ENCODE data around the gene C15orf61.

The C15orf61 gene

DNA sequence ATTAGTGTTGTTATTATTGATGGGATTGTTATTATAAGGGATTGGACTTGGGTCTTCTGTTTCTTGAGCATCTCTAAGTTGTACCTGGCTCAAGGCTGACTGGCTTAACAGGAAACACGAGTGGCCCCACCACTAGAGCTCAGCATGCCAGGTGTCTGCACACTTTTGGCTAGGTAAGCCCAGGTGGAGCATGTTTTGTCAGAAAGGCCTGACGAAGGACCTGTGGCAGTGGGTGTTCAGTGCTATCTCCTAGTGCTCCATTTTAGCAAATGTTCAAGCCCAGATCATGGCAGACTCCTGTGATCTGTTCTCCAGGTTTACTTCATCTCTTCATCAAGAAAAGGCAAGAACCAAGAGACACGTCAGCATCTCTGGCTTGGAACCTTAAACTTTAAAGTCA lies 24.9 kb downstream of the C15orf61 start:
- peaks cover 10% of the 10 kb centered on the region; the same call in 1 of the 2 replicates for H3K79me2 ChIP-seq (ENCODE audit: low read length)
- H3K27me3 ChIP-seq (replicated peaks; ENCODE audit: insufficient read depth, low read length): no peaks in the 10 kb centered on the region
- H3K4me1 ChIP-seq (ENCODE audit: low read length): peaks cover 10% of the 10 kb centered on the region
- no peak overlapping the region for H3K4me2 ChIP-seq (ENCODE audit: low read depth, low read length)
- H3K36me3 ChIP-seq (replicated peaks; ENCODE audit: insufficient read depth, low read length): no peaks in the 10 kb centered on the region
- no peaks in the 10 kb centered on the region for H3K9me3 ChIP-seq (replicated peaks; ENCODE audit: insufficient read depth, low read length)
- H3F3A ChIP-seq (ENCODE audit: insufficient read depth, low read length): peaks cover 19% of the 10 kb centered on the region; the same call in 1 of the 2 replicates
- no peak for DNase-seq
- H3K27ac ChIP-seq (ENCODE audit: low read length): no peak overlapping the region
- H4K20me1 ChIP-seq (ENCODE audit: insufficient read depth, low read length): no peaks in the 10 kb centered on the region
- no peak overlapping the region for H3K4me3 ChIP-seq (ENCODE audit: low read length)
- no peak for TF ChIP-seq EZH2 (optimal IDR thresholded peaks at IDR 0.05; ENCODE audit: low read depth, low read length)
- no peak for TF ChIP-seq EZH2phosphoT487 (IDR thresholded peaks at IDR 0.05; ENCODE audit: low read length)
- TF ChIP-seq, protein P1, sequence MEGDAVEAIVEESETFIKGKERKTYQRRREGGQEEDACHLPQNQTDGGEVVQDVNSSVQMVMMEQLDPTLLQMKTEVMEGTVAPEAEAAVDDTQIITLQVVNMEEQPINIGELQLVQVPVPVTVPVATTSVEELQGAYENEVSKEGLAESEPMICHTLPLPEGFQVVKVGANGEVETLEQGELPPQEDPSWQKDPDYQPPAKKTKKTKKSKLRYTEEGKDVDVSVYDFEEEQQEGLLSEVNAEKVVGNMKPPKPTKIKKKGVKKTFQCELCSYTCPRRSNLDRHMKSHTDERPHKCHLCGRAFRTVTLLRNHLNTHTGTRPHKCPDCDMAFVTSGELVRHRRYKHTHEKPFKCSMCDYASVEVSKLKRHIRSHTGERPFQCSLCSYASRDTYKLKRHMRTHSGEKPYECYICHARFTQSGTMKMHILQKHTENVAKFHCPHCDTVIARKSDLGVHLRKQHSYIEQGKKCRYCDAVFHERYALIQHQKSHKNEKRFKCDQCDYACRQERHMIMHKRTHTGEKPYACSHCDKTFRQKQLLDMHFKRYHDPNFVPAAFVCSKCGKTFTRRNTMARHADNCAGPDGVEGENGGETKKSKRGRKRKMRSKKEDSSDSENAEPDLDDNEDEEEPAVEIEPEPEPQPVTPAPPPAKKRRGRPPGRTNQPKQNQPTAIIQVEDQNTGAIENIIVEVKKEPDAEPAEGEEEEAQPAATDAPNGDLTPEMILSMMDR (IDR thresholded peaks at IDR 0.05; ENCODE audit: low read length): no peak
- H3K9me2 ChIP-seq (replicated peaks; ENCODE audit: insufficient read depth, low read length): no peaks in the 10 kb centered on the region
- H3K9ac ChIP-seq (ENCODE audit: low read length): no peak overlapping the region
- H2AFZ ChIP-seq (ENCODE audit: low read length): no peak overlapping the region

- Histone ChIP-seq H3K79me2 (ENCODE audit: low read length) (peaks cover 7% of the 10 kb centered on the region; the same call in 1 of the 2 replicates), H2AFZ (ENCODE audit: low read length) (no peak overlapping the region), H3K4me2 (ENCODE audit: low read depth, low read length) (no peak overlapping the region), H3K9ac (ENCODE audit: low read length) (no peak overlapping the region), H4K20me1 (ENCODE audit: insufficient read depth, low read length) (no peaks in the 10 kb centered on the region), H3K36me3 (replicated peaks; ENCODE audit: insufficient read depth, low read length) (0 out of 2 replicates have a peak, but pooled peaks cover 2% of the 10 kb centered on the region), H3K9me3 (replicated peaks; ENCODE audit: insufficient read depth, low read length) (no peaks in the 10 kb centered on the region), H3F3A (ENCODE audit: insufficient read depth, low read length) (peaks cover 9% of the 10 kb centered on the region; the same call in 1 of the 2 replicates), H3K4me1 (ENCODE audit: low read length) (peaks cover 6% of the 10 kb centered on the region), H3K27ac (ENCODE audit: low read length) (no peak overlapping the region), H3K27me3 (replicated peaks; ENCODE audit: insufficient read depth, low read length) (no peaks in the 10 kb centered on the region), H3K9me2 (replicated peaks; ENCODE audit: insufficient read depth, low read length) (no peaks in the 10 kb centered on the region), H3K4me3 (ENCODE audit: low read length) (no peak overlapping the region)
- no peak for TF ChIP-seq EZH2phosphoT487 (IDR thresholded peaks at IDR 0.05; ENCODE audit: low read length)
- TF ChIP-seq EZH2 (optimal IDR thresholded peaks at IDR 0.05; ENCODE audit: low read depth, low read length): no peak
- TF ChIP-seq, protein P1 (IDR thresholded peaks at IDR 0.05; ENCODE audit: low read length): no peak
- DNase-seq: no peak
These were observed 26.1 kb downstream of the C15orf61 start for GRCh38 chr15:67547064-67547463.

DNA sequence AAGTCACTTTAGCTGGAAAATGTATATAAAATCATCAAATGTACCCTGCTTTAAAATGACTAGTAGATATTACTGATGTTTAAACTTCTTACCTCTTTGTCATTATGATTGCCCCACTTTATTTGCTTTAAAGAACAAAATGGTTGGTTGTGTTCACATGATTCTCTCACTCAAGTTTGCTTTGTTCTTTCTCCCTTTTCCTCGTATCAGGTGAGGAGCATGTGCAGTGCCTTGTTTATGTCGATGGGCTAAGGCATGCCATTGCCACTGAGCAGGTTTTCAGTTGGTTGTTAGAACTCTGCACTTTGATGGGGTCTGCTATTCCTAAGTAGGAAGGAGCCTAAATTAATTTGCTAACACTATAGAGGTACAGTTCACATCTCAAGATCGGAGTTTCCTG lies 26.9 kb downstream of the C15orf61 start:
- Histone ChIP-seq H3K27me3 (replicated peaks; ENCODE audit: insufficient read depth, low read length) (no peaks in the 10 kb centered on the region), H2AFZ (ENCODE audit: low read length) (no peak overlapping the region), H3K9ac (ENCODE audit: low read length) (no peak overlapping the region), H3K4me3 (ENCODE audit: low read length) (no peak overlapping the region), H3K27ac (ENCODE audit: low read length) (no peak overlapping the region), H3K4me2 (ENCODE audit: low read depth, low read length) (no peak overlapping the region), H3K36me3 (replicated peaks; ENCODE audit: insufficient read depth, low read length) (0 out of 2 replicates have a peak, but pooled peaks cover 2% of the 10 kb centered on the region), H3K79me2 (ENCODE audit: low read length) (peaks cover 6% of the 10 kb centered on the region; the same call in 1 of the 2 replicates), H3K9me2 (replicated peaks; ENCODE audit: insufficient read depth, low read length) (no peaks in the 10 kb centered on the region), H3F3A (ENCODE audit: insufficient read depth, low read length) (peaks cover 5% of the 10 kb centered on the region; the same call in 1 of the 2 replicates), H3K4me1 (ENCODE audit: low read length) (peaks cover 6% of the 10 kb centered on the region), H3K9me3 (replicated peaks; ENCODE audit: insufficient read depth, low read length) (no peaks in the 10 kb centered on the region), H4K20me1 (ENCODE audit: insufficient read depth, low read length) (no peaks in the 10 kb centered on the region)
- no peak for DNase-seq
- TF ChIP-seq EZH2 (optimal IDR thresholded peaks at IDR 0.05; ENCODE audit: low read depth, low read length) (no peak), EZH2phosphoT487 (IDR thresholded peaks at IDR 0.05; ENCODE audit: low read length) (no peak)
- TF ChIP-seq, protein P1 (IDR thresholded peaks at IDR 0.05; ENCODE audit: low read length): no peak
